ENCODE measurements around the gene PBX4.
"Not testable (repeated sequence)": the region's sequence is repeated elsewhere in the genome, so short reads cannot be mapped to it uniquely, and the experiment has no call there.

Gene PBX4

GRCh38 chr19:19602713-19603324, 15.7 kb downstream of the PBX4 start:
- Histone ChIP-seq H3K4me1 (ENCODE audit: control insufficient read depth in 1 of 2, insufficient read depth in 1 of 2, low read depth in 1 of 2, low read length in 1 of 2) (no peaks in the 10 kb centered on the region), H3K27ac (no peak overlapping the region), H3K36me3 (no peaks in the 10 kb centered on the region), H3K27me3 (no peaks in the 10 kb centered on the region), H3K4me3 (ENCODE audit: low read depth in 1 of 2, low read length in 1 of 2) (no peak overlapping the region), H3K9me3 (no peaks in the 10 kb centered on the region)
- TF ChIP-seq, protein P1, sequence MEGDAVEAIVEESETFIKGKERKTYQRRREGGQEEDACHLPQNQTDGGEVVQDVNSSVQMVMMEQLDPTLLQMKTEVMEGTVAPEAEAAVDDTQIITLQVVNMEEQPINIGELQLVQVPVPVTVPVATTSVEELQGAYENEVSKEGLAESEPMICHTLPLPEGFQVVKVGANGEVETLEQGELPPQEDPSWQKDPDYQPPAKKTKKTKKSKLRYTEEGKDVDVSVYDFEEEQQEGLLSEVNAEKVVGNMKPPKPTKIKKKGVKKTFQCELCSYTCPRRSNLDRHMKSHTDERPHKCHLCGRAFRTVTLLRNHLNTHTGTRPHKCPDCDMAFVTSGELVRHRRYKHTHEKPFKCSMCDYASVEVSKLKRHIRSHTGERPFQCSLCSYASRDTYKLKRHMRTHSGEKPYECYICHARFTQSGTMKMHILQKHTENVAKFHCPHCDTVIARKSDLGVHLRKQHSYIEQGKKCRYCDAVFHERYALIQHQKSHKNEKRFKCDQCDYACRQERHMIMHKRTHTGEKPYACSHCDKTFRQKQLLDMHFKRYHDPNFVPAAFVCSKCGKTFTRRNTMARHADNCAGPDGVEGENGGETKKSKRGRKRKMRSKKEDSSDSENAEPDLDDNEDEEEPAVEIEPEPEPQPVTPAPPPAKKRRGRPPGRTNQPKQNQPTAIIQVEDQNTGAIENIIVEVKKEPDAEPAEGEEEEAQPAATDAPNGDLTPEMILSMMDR (IDR thresholded peaks at IDR 0.05): no peak

DNA sequence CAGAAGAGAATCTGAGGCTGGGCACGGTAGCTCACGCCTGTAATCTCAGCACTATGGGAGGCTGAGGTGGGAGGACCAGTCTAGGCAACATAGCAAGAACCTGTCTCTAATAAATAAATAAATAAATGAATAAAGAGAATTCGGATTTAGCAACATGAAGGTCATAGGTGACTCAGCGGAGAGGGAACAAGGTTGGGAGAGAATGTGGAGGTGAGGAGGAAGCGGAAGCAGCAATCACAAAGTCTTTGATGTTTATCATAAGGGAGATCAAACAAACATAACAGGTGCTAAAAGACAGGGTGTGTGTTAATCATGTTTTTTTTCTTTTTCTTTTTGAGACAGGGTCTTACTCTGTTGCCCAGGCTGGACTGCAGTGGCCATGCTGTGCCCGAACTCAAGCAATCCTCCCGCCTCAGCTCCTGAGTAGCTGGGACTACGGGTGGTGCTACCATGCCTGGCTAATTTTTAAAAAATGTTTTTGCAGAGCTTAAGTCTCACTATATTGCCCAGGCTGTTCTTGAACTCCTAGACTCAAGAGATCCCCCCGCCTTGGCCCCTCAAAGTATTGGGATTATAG, 16.3 kb downstream of the PBX4 start:
- Histone ChIP-seq H3K36me3 (no peaks in the 10 kb centered on the region), H3K27ac (no peak overlapping the region), H3K4me3 (ENCODE audit: low read depth in 1 of 2, low read length in 1 of 2) (no peak overlapping the region), H3K9me3 (no peaks in the 10 kb centered on the region), H3K27me3 (no peaks in the 10 kb centered on the region), H3K4me1 (ENCODE audit: control insufficient read depth in 1 of 2, insufficient read depth in 1 of 2, low read depth in 1 of 2, low read length in 1 of 2) (no peaks in the 10 kb centered on the region)
- TF ChIP-seq, protein P1 (IDR thresholded peaks at IDR 0.05): no peak

DNA sequence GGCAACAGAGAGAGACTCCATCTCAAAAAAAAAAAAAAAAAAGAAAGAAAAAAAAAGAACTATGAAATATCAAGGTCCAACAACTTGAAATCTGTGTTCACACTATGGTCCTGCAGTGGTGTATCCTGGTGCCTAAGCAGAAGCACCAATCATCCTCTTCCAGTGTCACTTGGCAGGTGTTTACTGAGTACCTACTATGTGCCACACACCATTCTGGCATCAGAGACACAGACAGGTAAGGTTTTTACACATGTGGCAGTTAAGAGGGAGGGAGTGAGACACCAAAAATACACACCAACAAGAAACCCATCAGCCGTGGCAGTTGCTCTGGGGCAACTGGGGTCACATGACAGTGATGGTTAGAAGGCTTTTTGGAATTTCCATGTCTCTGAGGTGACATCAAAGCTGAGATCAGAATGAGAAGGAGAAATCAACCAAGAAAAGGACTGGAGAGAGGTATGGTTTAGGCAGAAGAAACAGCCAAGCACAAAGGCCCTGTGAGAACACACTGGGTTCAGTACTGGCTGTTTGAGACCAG, 17.6 kb downstream of the PBX4 start:
- Histone ChIP-seq H3K27ac (no peak overlapping the region), H3K4me3 (ENCODE audit: low read depth in 1 of 2, low read length in 1 of 2) (no peak overlapping the region), H3K4me1 (ENCODE audit: control insufficient read depth in 1 of 2, insufficient read depth in 1 of 2, low read depth in 1 of 2, low read length in 1 of 2) (no peaks in the 10 kb centered on the region), H3K9me3 (no peaks in the 10 kb centered on the region), H3K36me3 (no peaks in the 10 kb centered on the region), H3K27me3 (no peaks in the 10 kb centered on the region)
- TF ChIP-seq, protein P1 (IDR thresholded peaks at IDR 0.05): no peak

DNA sequence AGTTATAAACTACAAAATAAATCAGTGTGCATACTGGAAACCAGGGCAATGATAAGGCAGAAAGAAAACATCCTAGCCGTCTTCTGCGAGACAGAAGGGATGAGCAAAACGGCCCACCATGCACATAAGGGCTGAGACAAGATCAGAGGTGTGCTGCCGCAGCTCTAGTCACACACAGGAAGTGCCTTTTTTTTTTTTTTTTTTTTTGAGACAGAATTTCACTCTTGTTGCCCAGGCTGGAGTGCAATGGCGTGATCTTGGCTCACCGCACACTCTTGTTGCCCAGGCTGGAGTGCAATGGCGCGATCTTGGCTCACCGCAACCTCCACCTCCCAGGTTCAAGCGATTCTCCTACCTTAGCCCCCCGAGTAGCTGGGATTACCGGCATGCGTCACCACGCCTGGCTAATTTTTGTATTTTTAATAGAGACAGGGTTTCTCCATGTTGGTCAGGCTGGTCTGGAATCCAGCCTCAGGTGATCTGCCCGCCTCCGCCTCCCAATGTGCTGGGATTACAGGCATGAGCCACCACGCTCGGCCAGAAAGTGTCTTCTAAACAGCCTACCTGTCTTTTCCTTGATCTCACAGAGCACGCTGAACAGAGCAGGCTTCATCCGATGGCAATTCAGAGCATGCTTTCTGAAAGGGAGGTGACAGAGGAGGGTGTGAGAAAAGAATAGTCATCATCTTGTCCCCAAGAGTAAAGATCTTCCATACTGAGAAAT, 19.6 kb downstream of the PBX4 start:
- H3K36me3 ChIP-seq; H3K27me3 ChIP-seq; H3K27ac ChIP-seq; H3K4me1 ChIP-seq (ENCODE audit: control insufficient read depth in 1 of 2, insufficient read depth in 1 of 2, low read depth in 1 of 2, low read length in 1 of 2); H3K9me3 ChIP-seq; H3K4me3 ChIP-seq (ENCODE audit: low read depth in 1 of 2, low read length in 1 of 2): not testable (repeated sequence)

DNA sequence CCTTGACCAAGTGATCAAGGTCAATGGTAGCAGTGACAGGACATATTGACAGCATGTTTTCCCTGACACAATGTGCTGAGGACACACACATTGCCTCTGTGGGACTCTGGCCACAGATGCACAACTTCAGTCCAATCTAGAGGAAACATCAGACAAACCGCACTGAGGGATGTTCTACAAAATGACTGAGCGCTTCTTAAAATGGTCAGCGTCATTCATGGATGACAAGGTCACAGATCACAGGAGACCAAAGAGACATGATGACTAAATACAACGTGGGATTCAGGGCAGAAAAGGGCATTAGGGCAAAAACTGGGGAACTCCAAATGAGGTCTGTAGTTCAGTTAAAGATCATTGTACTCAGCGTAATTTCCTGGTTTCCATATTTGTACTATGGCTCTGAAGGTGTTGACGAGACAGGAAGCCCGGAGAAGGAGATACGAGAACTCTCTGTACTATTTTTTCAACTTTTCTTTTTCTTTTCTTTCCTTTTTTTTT, 20.6 kb downstream of the PBX4 start:
- H3K4me3 ChIP-seq (ENCODE audit: low read depth in 1 of 2, low read length in 1 of 2): no peak overlapping the region
- H3K4me1 ChIP-seq (ENCODE audit: control insufficient read depth in 1 of 2, insufficient read depth in 1 of 2, low read depth in 1 of 2, low read length in 1 of 2): no peaks in the 10 kb centered on the region
- H3K9me3 ChIP-seq: no peaks in the 10 kb centered on the region
- TF ChIP-seq, protein P1 (IDR thresholded peaks at IDR 0.05): no peak
- no peak overlapping the region for H3K27ac ChIP-seq
- no peaks in the 10 kb centered on the region for H3K36me3 ChIP-seq
- no peaks in the 10 kb centered on the region for H3K27me3 ChIP-seq

Data from neutrophil (primary cell).